HepG2 (cell line): ENCODE measurements around the gene RSRC2. TPM values are rescaled to one million over a fixed set of nuclear protein-coding genes. Genes with fewer than 3 reads are reported as not detected.
"Not testable (repeated sequence)": the region's sequence is repeated elsewhere in the genome, so short reads cannot be mapped to it uniquely, and the experiment has no call there.

Experiments used
- ATAC-seq: fragments of 200-7000 bp; cut with Tn5 transposase; 3 replicates; pipeline ENCODE4 v1.9.1; 2020; ENCODE audit warnings: mild to moderate bottlenecking, moderate library complexity
- BruUV-seq: library from RNA; stranded (reverse); fragments of 400-500 nt; replicated peaks from 2 replicates; lab custom pipeline; 2021; lab: Mats Ljungman, UMichigan
- CTCF ChIA-PET: fragments of 300-600 bp; formaldehyde crosslinking; extraction: SDS; loops from one replicate; lab custom pipeline; 2021; ENCODE audit warnings: low total read pairs, inconsistent platforms, low intra/inter-chr PET ratio; lab: Yijun Ruan, JAX
- POLR2A ChIA-PET: fragments of 350-600 bp; sonication (Branson Sonifier 250); formaldehyde crosslinking; loops from one replicate; lab custom pipeline; 2020; ENCODE audit warnings: antibody characterized with exemption, inconsistent platforms; lab: Yijun Ruan, JAX
- DNase-seq: peaks from one replicate; pipeline ENCODE4 v3.0.0-alpha.2; 2015; ENCODE audit warnings: low spot score
- FAIRE-seq: peaks from 3 replicates; lab custom pipeline; 2011; peaks lifted over from hg19 to GRCh38; lab: Jason Lieb, UNC
- H2AFZ ChIP-seq: one replicate; pipeline ENCODE4 v1.6.1; 2011; ENCODE audit warnings: low read length, inconsistent platforms
- H3K27ac ChIP-seq: fragments of 300-600 bp; 3 replicates; pipeline ENCODE4 v1.8.0; 2011; ENCODE audit warnings: mixed run types, mild to moderate bottlenecking, mixed read lengths, low read length, inconsistent platforms; ENCODE audit not compliant: insufficient read depth; ENCODE audit errors: extremely low read length
- H3K27me3 ChIP-seq, 2 experiments: fragments of 200-600 bp in 1 of 2; 2 replicates in 1 of 2; 3 replicates in 1 of 2; pipeline versions ENCODE4 v1.6.0 to v1.8.0; 2011; ENCODE audit warnings: low read length in 2 of 2, mild to moderate bottlenecking in 2 of 2, moderate library complexity in 2 of 2, inconsistent platforms in 1 of 2; ENCODE audit not compliant: insufficient read depth in 2 of 2, control insufficient read depth in 1 of 2
- H3K36me3 ChIP-seq, 2 experiments: fragments of 200-600 bp in 1 of 2; replicated peaks in 1 of 2; 2 replicates in 1 of 2; 3 replicates in 1 of 2; pipeline versions ENCODE4 v1.5.1 to v1.8.0; 2011; ENCODE audit warnings: low read length in 2 of 2, inconsistent platforms in 1 of 2; ENCODE audit not compliant: insufficient read depth in 2 of 2, control insufficient read depth in 1 of 2
- H3K4me1 ChIP-seq: 2 replicates; pipeline ENCODE4 v1.5.1; 2012; ENCODE audit warnings: low read length, inconsistent platforms; ENCODE audit not compliant: insufficient read depth
- H3K4me2 ChIP-seq: 2 replicates; pipeline ENCODE4 v1.6.0; 2011; ENCODE audit warnings: low read depth, low read length, inconsistent platforms
- H3K4me3 ChIP-seq, 3 experiments: fragments of 200-600 bp in 1 of 3; sonication (generic), shearing (Covaris generic) in 1 of 3; replicated peaks in 1 of 3; 2 replicates each; pipeline ENCODE4 v1.5.1; 2011 to 2016; ENCODE audit warnings: low read length in 3 of 3, inconsistent platforms in 2 of 3, low read depth in 2 of 3, mild to moderate bottlenecking in 2 of 3, control low read depth in 1 of 3, mixed read lengths in 1 of 3; ENCODE audit not compliant: insufficient read depth in 1 of 3
- H3K79me2 ChIP-seq: one replicate; pipeline ENCODE4 v1.6.1; 2011; ENCODE audit warnings: low read length, inconsistent platforms; ENCODE audit not compliant: insufficient read depth
- H3K9ac ChIP-seq: 2 replicates; pipeline ENCODE4 v1.6.0; 2011; ENCODE audit warnings: mild to moderate bottlenecking, low read depth, low read length, inconsistent platforms; ENCODE audit not compliant: insufficient read depth
- H3K9me3 ChIP-seq: 2 replicates; pipeline ENCODE4 v1.5.1; 2012; ENCODE audit warnings: mild to moderate bottlenecking, low read length
- H4K20me1 ChIP-seq: 2 replicates; pipeline ENCODE4 v1.6.0; 2011; ENCODE audit warnings: inconsistent platforms, mild to moderate bottlenecking, low read length, moderate library complexity; ENCODE audit not compliant: insufficient read depth
- ARNTL ChIP-seq: sonication (generic); formaldehyde crosslinking; IDR thresholded peaks from 2 replicates; pipeline ENCODE4 v1.4.0; 2020; ENCODE audit warnings: mild to moderate bottlenecking, missing genetic modification reagents
- HOXA3 ChIP-seq: sonication (generic); formaldehyde crosslinking; IDR thresholded peaks from 2 replicates; pipeline ENCODE4 v1.5.0; 2020; ENCODE audit warnings: missing genetic modification reagents
- ONECUT2 ChIP-seq: sonication (generic); formaldehyde crosslinking; IDR thresholded peaks from 2 replicates; pipeline ENCODE4 v1.4.0; 2020; ENCODE audit warnings: missing genetic modification reagents
- WGBS: methylation state at CpG from one replicate; pipeline ENCODE4 v1.1.6; 2017; ENCODE audit warnings: low lambda C conversion rate; 5-methylcytosine and 5-hydroxymethylcytosine counted together
- in situ Hi-C: cut with HindIII; loops from 2 replicates; pipeline ENCODE4 v1.10.0; 2017; ENCODE audit warnings: low pct_unique_long_range_greater_than_20kb; ENCODE audit not compliant: extremely low pct_ligation_motif_present
- intact Hi-C: fragments of 100-400 bp; cut with micrococcal nuclease; formaldehyde crosslinking; loops from one replicate; pipeline ENCODE4 v1.10.0; 2022; ENCODE audit not compliant: unreplicated experiment
- polyA plus RNA-seq, 8 experiments: library from polyadenylated mRNA; depleted of rRNA in 3 of 8; stranded (reverse) in 7 of 8; unstranded in 1 of 8; fragments of >200 nt; fragmentation: Illumina TruSeq in 4 of 8; extraction: Trizol in 4 of 8; gene quantifications; 2 replicates each; pipeline versions ENCODE4 v1.2.1 to v1.2.3, GENCODE V29; 2011 to 2016; ENCODE audit warnings: low read depth in 4 of 8, missing spikeins in 1 of 8, mixed read lengths in 1 of 8; ENCODE audit not compliant: insufficient read depth in 1 of 8
- total RNA-seq, 5 experiments: library from RNA; depleted of rRNA; stranded (reverse); fragments of >200 nt; fragmentation: Illumina TruSeq; extraction: Trizol; gene quantifications; 2 replicates each; pipeline ENCODE4 v1.2.3, GENCODE V29; 2016; ENCODE audit warnings: low read depth in 1 of 5
- TF ChIP-seq, protein P1 (sequence below): sonication (generic); formaldehyde crosslinking; IDR thresholded peaks from 2 replicates; pipeline ENCODE4 v1.5.1; 2020; ENCODE audit warnings: mild to moderate bottlenecking, missing genetic modification reagents, borderline replicate concordance
- TF ChIP-seq, protein P2 (sequence below): sonication (generic); formaldehyde crosslinking; IDR thresholded peaks from 2 replicates; pipeline ENCODE4 v1.4.0; 2020; ENCODE audit warnings: missing genetic modification reagents

RSRC2 gene
- total and polyA plus RNA-seq, 2 of the 13 experiments (the other 11 are each of a cell fraction or from before 2014, with no cell fraction given), result 31.4 to 77.8 TPM

DNA sequence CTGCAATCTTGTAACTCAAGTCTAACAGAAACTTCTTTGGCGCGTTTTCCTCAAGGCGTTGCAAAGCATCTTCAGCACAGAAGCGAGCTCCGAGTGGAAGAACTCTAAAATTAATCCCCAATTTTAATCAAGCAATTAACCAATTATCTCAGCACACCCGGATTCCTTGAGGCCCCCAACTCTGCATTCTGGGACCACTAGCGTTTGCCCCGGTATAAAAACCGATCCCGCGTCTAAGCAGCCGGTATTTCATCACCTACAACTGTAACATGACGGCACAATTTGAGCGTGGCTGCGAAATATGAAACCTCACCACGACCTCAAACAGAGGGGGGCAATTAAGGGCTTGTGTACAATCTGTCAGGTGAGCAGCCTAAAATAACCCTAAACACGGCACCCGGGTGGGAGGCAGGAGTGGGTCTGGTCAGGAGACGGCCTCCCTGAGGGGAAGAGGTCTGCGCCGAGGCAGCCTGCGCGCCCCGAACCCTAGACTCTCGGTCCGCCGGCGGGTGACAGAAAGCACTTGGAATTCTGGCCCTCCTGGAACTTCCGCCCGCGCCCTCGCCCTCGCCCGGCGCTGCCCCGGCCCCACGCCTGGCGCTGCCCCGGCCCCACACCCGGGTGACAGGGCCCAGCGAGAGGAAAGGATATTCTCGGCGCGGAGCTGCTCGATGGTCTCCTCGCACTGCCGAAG lies 26.6 kb downstream of the RSRC2 start (continued):
- TF ChIP-seq, protein P1, sequence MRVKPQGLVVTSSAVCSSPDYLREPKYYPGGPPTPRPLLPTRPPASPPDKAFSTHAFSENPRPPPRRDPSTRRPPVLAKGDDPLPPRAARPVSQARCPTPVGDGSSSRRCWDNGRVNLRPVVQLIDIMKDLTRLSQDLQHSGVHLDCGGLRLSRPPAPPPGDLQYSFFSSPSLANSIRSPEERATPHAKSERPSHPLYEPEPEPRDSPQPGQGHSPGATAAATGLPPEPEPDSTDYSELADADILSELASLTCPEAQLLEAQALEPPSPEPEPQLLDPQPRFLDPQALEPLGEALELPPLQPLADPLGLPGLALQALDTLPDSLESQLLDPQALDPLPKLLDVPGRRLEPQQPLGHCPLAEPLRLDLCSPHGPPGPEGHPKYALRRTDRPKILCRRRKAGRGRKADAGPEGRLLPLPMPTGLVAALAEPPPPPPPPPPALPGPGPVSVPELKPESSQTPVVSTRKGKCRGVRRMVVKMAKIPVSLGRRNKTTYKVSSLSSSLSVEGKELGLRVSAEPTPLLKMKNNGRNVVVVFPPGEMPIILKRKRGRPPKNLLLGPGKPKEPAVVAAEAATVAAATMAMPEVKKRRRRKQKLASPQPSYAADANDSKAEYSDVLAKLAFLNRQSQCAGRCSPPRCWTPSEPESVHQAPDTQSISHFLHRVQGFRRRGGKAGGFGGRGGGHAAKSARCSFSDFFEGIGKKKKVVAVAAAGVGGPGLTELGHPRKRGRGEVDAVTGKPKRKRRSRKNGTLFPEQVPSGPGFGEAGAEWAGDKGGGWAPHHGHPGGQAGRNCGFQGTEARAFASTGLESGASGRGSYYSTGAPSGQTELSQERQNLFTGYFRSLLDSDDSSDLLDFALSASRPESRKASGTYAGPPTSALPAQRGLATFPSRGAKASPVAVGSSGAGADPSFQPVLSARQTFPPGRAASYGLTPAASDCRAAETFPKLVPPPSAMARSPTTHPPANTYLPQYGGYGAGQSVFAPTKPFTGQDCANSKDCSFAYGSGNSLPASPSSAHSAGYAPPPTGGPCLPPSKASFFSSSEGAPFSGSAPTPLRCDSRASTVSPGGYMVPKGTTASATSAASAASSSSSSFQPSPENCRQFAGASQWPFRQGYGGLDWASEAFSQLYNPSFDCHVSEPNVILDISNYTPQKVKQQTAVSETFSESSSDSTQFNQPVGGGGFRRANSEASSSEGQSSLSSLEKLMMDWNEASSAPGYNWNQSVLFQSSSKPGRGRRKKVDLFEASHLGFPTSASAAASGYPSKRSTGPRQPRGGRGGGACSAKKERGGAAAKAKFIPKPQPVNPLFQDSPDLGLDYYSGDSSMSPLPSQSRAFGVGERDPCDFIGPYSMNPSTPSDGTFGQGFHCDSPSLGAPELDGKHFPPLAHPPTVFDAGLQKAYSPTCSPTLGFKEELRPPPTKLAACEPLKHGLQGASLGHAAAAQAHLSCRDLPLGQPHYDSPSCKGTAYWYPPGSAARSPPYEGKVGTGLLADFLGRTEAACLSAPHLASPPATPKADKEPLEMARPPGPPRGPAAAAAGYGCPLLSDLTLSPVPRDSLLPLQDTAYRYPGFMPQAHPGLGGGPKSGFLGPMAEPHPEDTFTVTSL (CRISPR knock-in tag), result no peak
- TF ChIP-seq HOXA3 (CRISPR knock-in tag) (peak; percentile 57; the same call in 1 of the 2 replicates), ARNTL (CRISPR knock-in tag) (peak; percentile 33; the same call in 1 of the 2 replicates)

- ATAC-seq (no peak), DNase-seq (no peak), FAIRE-seq (no peak)
- peaks cover 3% of the 10 kb centered on the region; the same call in 1 of the 2 replicates for H4K20me1 ChIP-seq
- H3K79me2 ChIP-seq, result peaks cover 54% of the 10 kb centered on the region
- BruUV-seq, result no TSS peak
- CTCF ChIA-PET, result no interaction called here
- H2AFZ ChIP-seq, result no peak overlapping the region
- 88% methylated on average over 7 of the region's 7 CpGs for WGBS
- TF ChIP-seq, protein P2, sequence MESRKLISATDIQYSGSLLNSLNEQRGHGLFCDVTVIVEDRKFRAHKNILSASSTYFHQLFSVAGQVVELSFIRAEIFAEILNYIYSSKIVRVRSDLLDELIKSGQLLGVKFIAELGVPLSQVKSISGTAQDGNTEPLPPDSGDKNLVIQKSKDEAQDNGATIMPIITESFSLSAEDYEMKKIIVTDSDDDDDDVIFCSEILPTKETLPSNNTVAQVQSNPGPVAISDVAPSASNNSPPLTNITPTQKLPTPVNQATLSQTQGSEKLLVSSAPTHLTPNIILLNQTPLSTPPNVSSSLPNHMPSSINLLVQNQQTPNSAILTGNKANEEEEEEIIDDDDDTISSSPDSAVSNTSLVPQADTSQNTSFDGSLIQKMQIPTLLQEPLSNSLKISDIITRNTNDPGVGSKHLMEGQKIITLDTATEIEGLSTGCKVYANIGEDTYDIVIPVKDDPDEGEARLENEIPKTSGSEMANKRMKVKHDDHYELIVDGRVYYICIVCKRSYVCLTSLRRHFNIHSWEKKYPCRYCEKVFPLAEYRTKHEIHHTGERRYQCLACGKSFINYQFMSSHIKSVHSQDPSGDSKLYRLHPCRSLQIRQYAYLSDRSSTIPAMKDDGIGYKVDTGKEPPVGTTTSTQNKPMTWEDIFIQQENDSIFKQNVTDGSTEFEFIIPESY (CRISPR knock-in tag), result peak; percentile 15; the same call in 1 of the 2 replicates
- TF ChIP-seq ONECUT2 (CRISPR knock-in tag), result no peak
- peaks cover 75% of the 10 kb centered on the region for H3K4me1 ChIP-seq
- no peaks in the 10 kb centered on the region; a peak in 1 of 5 replicates for H3K27me3 ChIP-seq
- no peak overlapping the region for H3K27ac ChIP-seq
- POLR2A ChIA-PET, result no interaction called here
- no peak overlapping the region for H3K9ac ChIP-seq
- H3K4me2 ChIP-seq, result no peak overlapping the region; the same call in 1 of the 2 replicates
- intact Hi-C loops (no loop called here), in situ Hi-C loops (no loop called here)
- no peaks in the 10 kb centered on the region for H3K9me3 ChIP-seq
- no peak overlapping the region for H3K4me3 ChIP-seq
- peaks cover 5 to 20% of the 10 kb centered on the region in 2 experiments for H3K36me3 ChIP-seq
These were observed 31.5 kb downstream of the RSRC2 start for GRCh38 chr12:122495258-122495657.

GRCh38 chr12:122493222-122493621 lies 33.5 kb downstream of the RSRC2 start:
- intact Hi-C loops, BruUV-seq, H4K20me1 ChIP-seq, ATAC-seq, H2AFZ ChIP-seq, H3K9me3 ChIP-seq, DNase-seq, FAIRE-seq, H3K4me2 ChIP-seq, H3K4me3 ChIP-seq, POLR2A ChIA-PET, H3K27me3 ChIP-seq, H3K9ac ChIP-seq, in situ Hi-C loops: not testable (repeated sequence)
- Histone ChIP-seq H3K27ac (peak overlapping the region; percentile 69), H3K36me3 (peaks cover 5 to 24% of the 10 kb centered on the region in 2 experiments), H3K79me2 (peaks cover 35% of the 10 kb centered on the region), H3K4me1 (peaks cover 88% of the 10 kb centered on the region)
- WGBS, result 74% methylated on average over 6 of the region's 6 CpGs
- CTCF ChIA-PET, result interaction anchor here (1.4 kb wide), 1 partner anchor 8 kb away, joined by 3 read pairs; the partner anchor contains the start of gene ZCCHC8
